Karpas-422 (cell line): Measurements from ENCODE around the gene TRIP10. TPM values are rescaled to one million over a fixed set of nuclear protein-coding genes. Genes with fewer than 3 reads are reported as not detected.
"Not testable (repeated sequence)": the region's sequence is repeated elsewhere in the genome, so short reads cannot be mapped to it uniquely, and the experiment has no call there.

Source experiments
- DNase-seq: peaks from one replicate; pipeline ENCODE4 v3.0.0-alpha.2; 2015
- H2AFZ ChIP-seq: fragments of 200-600 bp; sonication (generic); 2 replicates; pipeline ENCODE4 v1.6.1; 2014; ENCODE audit warnings: antibody characterized with exemption, low read length, mixed read lengths
- H3K27ac ChIP-seq: fragments of 200-600 bp; sonication (generic); 2 replicates; pipeline ENCODE4 v1.5.1; 2014; ENCODE audit warnings: mild to moderate bottlenecking, low read length, moderate library complexity
- H3K27me3 ChIP-seq: fragments of 200-600 bp; sonication (generic); 2 replicates; pipeline ENCODE4 v1.6.1; 2014; ENCODE audit warnings: low read length, mixed read lengths
- H3K36me3 ChIP-seq: fragments of 200-600 bp; sonication (generic); 2 replicates; pipeline ENCODE4 v1.6.1; 2014; ENCODE audit warnings: low read length, mixed read lengths; ENCODE audit not compliant: insufficient read depth
- H3K4me1 ChIP-seq: fragments of 200-600 bp; sonication (generic); 2 replicates; pipeline ENCODE4 v1.6.1; 2014; ENCODE audit warnings: mild to moderate bottlenecking, low read length, mixed read lengths
- H3K4me2 ChIP-seq: fragments of 200-600 bp; sonication (generic); 2 replicates; pipeline ENCODE4 v1.6.1; 2014; ENCODE audit warnings: low read length, low read depth, mild to moderate bottlenecking; ENCODE audit not compliant: poor library complexity, severe bottlenecking
- H3K4me3 ChIP-seq: fragments of 200-600 bp; sonication (generic); 2 replicates; pipeline ENCODE4 v1.5.1; 2014; ENCODE audit warnings: mild to moderate bottlenecking, antibody characterized with exemption, low read length, mixed read lengths
- H3K79me2 ChIP-seq: fragments of 200-600 bp; sonication (generic); 2 replicates; pipeline ENCODE4 v1.6.1; 2014; ENCODE audit warnings: mild to moderate bottlenecking, low read length, mixed read lengths
- H3K9ac ChIP-seq: fragments of 200-600 bp; sonication (generic); 2 replicates; pipeline ENCODE4 v1.6.0; 2014; ENCODE audit warnings: low read length
- H3K9me2 ChIP-seq: fragments of 200-600 bp; sonication (generic), shearing (Covaris generic); replicated peaks from 2 replicates; pipeline ENCODE4 v1.6.0; 2014; ENCODE audit warnings: mild to moderate bottlenecking, low read length, moderate library complexity; ENCODE audit not compliant: insufficient read depth
- H3K9me3 ChIP-seq: fragments of 300-700, 200-600 bp; sonication (generic); 2 replicates; pipeline ENCODE4 v1.6.1; 2014; ENCODE audit warnings: low read length, mixed read lengths
- H4K20me1 ChIP-seq: fragments of 200-600 bp; sonication (generic); 2 replicates; pipeline ENCODE4 v1.6.1; 2014; ENCODE audit warnings: mild to moderate bottlenecking, antibody characterized with exemption, low read length, low read depth; ENCODE audit not compliant: insufficient read depth
- total RNA-seq: library from RNA; depleted of rRNA; stranded (reverse); fragments of >200 nt; shearing (Covaris generic); gene quantifications from 2 replicates; pipeline ENCODE4 v1.2.3, GENCODE V29; 2014; ENCODE audit warnings: low replicate concordance

TRIP10 gene
- total RNA-seq, 1 experiment from 2014 or later: 6.5 TPM

DNA sequence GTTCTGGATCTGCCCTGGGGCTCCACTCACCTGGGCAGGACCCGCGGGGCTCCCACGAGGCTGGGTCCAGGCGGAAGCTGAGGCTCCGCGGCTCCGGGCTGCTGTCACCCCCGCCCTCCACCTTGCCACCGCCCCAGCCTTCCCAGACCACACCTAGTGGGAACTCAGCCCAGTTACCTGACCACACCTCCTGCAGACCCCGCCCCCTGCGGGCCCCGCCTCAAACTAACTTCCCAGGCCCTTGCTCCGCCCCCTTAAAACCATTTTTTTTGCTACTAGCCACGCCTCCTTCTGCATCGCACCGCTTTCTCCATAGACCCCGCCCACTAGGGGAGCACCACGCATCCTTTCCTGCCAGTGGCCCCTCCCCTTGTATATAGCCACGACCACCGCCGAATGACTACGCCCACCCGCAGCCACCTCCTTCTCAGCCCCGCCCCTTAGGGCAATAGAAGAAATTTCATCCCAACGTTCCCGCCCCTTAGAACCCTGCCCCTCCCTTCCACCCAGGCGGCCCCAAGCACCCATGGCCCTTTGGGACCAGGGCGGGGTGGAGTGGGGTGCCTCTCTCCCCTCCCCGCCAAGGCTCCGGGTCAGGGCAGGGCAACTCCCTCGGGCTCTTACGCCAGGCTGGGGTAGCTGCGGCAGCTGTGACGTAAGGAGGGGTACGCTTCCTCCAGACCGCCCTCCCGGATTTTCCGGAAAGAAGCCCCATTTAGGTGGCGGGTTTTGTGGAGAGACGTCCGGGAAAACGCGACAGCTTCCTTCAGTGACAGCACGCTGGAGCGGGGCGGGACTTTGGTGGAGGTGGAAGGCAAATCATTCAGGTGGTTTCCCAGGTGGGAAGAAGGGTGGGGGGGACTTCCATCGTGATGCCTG, 28.1 kb downstream of the TRIP10 start, which contains the start of gene SH2D3A:
TSS of gene SH2D3A (minus strand) at position 79 of the 879 bp plus-strand sequence. CDS start 3,687 bp downstream, outside the sequence.
- DNase-seq: peak; percentile 98
- Histone ChIP-seq H3K9me2 (no peaks in the 10 kb centered on the region), H2AFZ (peak within 1 kb of the TSS; percentile 95), H3K9ac (peak within 1 kb of the TSS; percentile 74), H3K4me2 (peak within 1 kb of the TSS; percentile 95), H3K27me3 (no peaks in the 10 kb centered on the region), H4K20me1 (no peaks in the 10 kb centered on the region), H3K4me1 (peaks cover 30% of the 10 kb centered on the region), H3K36me3 (no peaks in the 10 kb centered on the region), H3K27ac (no peak within 1 kb of the TSS), H3K9me3 (no peaks in the 10 kb centered on the region), H3K79me2 (no peaks in the 10 kb centered on the region), H3K4me3 (peak within 1 kb of the TSS; percentile 78)

DNA sequence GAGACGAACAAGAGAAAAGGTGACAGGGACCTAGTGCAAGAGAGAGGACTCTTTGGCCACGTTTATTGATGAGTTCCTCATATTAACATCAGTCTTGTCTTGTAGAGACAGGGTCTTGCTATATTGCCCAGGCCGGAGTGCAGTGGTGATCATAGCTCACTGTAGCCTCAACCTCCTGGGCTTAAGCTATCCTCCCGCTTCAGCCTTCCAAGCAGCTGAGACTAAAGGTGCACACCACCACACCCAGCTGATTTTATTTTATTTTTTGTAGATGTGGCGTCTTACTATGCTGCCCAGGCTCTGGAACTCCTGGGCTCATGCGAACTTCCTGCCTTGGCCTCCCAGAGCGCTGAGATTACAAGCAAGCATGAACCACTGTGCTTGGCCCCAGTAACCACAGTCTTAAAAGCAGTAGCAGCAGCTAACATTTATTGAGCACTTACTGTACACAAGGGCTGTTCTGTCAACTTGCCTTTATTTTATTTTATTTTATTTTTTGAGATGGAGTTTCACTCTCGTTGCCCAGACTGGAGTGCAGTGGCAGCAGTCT, 28.8 kb downstream of the TRIP10 start:
- H3K9me3 ChIP-seq: no peaks in the 10 kb centered on the region
- H3K4me1 ChIP-seq: peaks cover 33% of the 10 kb centered on the region
- no peak for DNase-seq
- H3K36me3 ChIP-seq: no peaks in the 10 kb centered on the region
- no peak overlapping the region for H3K9ac ChIP-seq
- H2AFZ ChIP-seq: peak overlapping the region; percentile 15; the same call in 1 of the 2 replicates
- peak overlapping the region; percentile 78 for H3K4me3 ChIP-seq
- H3K9me2 ChIP-seq: no peaks in the 10 kb centered on the region
- H3K79me2 ChIP-seq: peaks cover 5% of the 10 kb centered on the region; the same call in 1 of the 2 replicates
- no peaks in the 10 kb centered on the region for H3K27me3 ChIP-seq
- H4K20me1 ChIP-seq: no peaks in the 10 kb centered on the region
- H3K4me2 ChIP-seq: peak overlapping the region; percentile 95
- H3K27ac ChIP-seq: no peak overlapping the region

DNA sequence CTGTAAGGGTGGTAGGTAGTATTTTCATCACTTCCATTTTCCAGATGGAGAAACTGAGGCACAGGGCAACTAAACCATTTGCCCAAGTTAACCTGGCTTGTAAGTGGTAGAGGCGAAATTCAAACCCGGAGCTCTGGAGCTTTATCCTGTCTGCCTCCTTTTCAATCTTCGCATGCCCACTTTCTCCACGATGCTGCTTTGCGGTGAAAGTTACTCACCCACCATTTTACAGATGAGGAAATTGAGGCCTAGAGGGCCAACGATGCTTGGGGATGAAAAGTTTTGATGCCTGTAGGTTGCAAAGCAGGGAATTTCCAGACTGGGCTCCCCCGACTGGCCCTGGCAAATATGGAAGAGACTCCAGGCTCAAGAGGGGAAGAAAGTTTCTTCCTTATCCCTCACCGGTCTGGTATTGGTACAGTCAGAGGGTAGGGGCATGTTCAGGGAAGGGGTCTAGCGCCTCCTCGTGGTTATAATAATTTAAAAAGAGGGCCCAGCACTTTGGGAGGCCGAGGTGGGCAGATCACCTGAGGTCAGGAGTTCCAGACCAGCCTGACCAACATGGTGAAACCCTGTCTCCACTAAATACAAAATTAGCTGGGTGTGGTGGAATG, 29.6 kb downstream of the TRIP10 start:
- no peak overlapping the region for H3K4me3 ChIP-seq
- H3K27me3 ChIP-seq: no peaks in the 10 kb centered on the region
- no peak overlapping the region for H3K9ac ChIP-seq
- no peak overlapping the region for H3K4me2 ChIP-seq
- peaks cover 11% of the 10 kb centered on the region for H3K79me2 ChIP-seq
- H4K20me1 ChIP-seq: no peaks in the 10 kb centered on the region
- peak; percentile 82 for DNase-seq
- H2AFZ ChIP-seq: no peak overlapping the region
- no peak overlapping the region for H3K27ac ChIP-seq
- H3K9me2 ChIP-seq: no peaks in the 10 kb centered on the region
- no peaks in the 10 kb centered on the region for H3K9me3 ChIP-seq
- H3K4me1 ChIP-seq: peaks cover 36% of the 10 kb centered on the region
- H3K36me3 ChIP-seq: no peaks in the 10 kb centered on the region

DNA sequence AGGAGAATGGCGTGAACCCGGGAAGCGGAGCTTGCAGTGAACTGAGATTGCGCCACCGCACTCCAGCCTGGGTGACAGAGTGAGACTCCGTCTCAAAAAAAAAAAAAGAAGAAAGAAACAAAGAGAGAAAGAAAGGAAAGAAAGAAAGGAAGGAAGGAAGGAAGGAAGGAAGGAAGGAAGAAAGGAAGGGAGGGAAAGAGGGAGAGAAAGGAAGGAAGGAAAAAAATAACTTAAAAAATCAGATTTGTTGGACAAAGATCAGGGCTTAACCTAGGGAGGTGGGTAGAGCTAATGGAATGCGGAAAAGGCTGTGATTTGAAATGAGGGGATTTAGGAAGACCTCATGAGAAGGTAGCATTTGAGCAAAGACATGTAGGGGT, 32.2 kb downstream of the TRIP10 start:
- H3K27ac ChIP-seq, DNase-seq, H3K9me3 ChIP-seq, H3K27me3 ChIP-seq, H2AFZ ChIP-seq, H3K9me2 ChIP-seq, H3K36me3 ChIP-seq, H3K4me2 ChIP-seq, H3K4me3 ChIP-seq, H3K9ac ChIP-seq: not testable (repeated sequence)
- H3K79me2 ChIP-seq: peaks cover 34% of the 10 kb centered on the region
- H3K4me1 ChIP-seq: peaks cover 39% of the 10 kb centered on the region
- peaks cover 11% of the 10 kb centered on the region; the same call in 1 of the 2 replicates for H4K20me1 ChIP-seq

GRCh38 chr19:6772028-6772865, 32.8 kb downstream of the TRIP10 start, which contains the start of gene VAV1:
Gene VAV1, plus strand, starts transcription at chr19:6772708. Its CDS starts 100 bp downstream, at chr19:6772808.
- H3K36me3 ChIP-seq: peaks cover 7% of the 10 kb centered on the region
- H3K27me3 ChIP-seq: no peaks in the 10 kb centered on the region
- H3K9me3 ChIP-seq: no peaks in the 10 kb centered on the region
- peak; percentile 95 for DNase-seq
- no peaks in the 10 kb centered on the region for H3K9me2 ChIP-seq
- H3K27ac ChIP-seq: peak within 1 kb of the TSS; percentile 96
- H3K79me2 ChIP-seq: peaks cover 40% of the 10 kb centered on the region
- H3K9ac ChIP-seq: peak within 1 kb of the TSS; percentile 95
- H3K4me2 ChIP-seq: peak within 1 kb of the TSS; percentile 93
- no peak within 1 kb of the TSS for H2AFZ ChIP-seq
- peak within 1 kb of the TSS; percentile 89 for H3K4me3 ChIP-seq
- peaks cover 36% of the 10 kb centered on the region for H3K4me1 ChIP-seq
- H4K20me1 ChIP-seq: peaks cover 15% of the 10 kb centered on the region; the same call in 1 of the 2 replicates

DNA sequence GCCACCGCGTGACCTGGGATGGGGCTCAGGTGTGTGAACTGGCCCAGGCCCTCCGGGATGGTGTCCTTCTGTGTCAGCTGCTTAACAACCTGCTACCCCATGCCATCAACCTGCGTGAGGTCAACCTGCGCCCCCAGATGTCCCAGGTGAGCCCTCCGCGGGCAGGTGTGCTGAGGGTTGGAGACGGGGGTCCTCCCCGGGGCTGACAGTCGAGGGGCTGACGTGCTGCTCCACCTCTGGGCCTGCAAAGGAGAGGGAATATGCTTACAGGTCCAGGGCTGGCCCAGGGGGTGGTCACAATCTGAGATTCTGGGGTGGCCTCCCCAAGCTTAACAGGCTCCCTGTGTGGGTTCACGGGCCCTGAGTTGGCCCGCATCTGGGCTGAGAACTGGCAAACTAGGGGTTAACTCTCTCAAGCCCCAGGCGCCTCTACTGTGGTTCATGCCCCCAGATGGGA, 33.4 kb downstream of the TRIP10 start:
- H4K20me1 ChIP-seq: peaks cover 18% of the 10 kb centered on the region; the same call in 1 of the 2 replicates
- no peaks in the 10 kb centered on the region for H3K9me2 ChIP-seq
- peak overlapping the region; percentile 96 for H3K27ac ChIP-seq
- H3K4me1 ChIP-seq: peaks cover 36% of the 10 kb centered on the region
- peaks cover 47% of the 10 kb centered on the region for H3K79me2 ChIP-seq
- H3K9ac ChIP-seq: peak overlapping the region; percentile 95
- H3K36me3 ChIP-seq: peaks cover 7% of the 10 kb centered on the region
- no peaks in the 10 kb centered on the region for H3K27me3 ChIP-seq
- no peak for DNase-seq
- H3K9me3 ChIP-seq: no peaks in the 10 kb centered on the region
- H2AFZ ChIP-seq: no peak overlapping the region
- H3K4me3 ChIP-seq: peak overlapping the region; percentile 89
- H3K4me2 ChIP-seq: peak overlapping the region; percentile 93

GRCh38 chr19:6773323-6773931, 33.9 kb downstream of the TRIP10 start:
- peak; percentile 96 for DNase-seq
- Histone ChIP-seq H3K9me3 (no peaks in the 10 kb centered on the region), H3K4me2 (peak overlapping the region; percentile 93), H2AFZ (no peak overlapping the region), H3K4me1 (peaks cover 38% of the 10 kb centered on the region), H3K27ac (peak overlapping the region; percentile 96), H3K9ac (peak overlapping the region; percentile 95), H3K79me2 (peaks cover 52% of the 10 kb centered on the region), H3K27me3 (no peaks in the 10 kb centered on the region), H3K4me3 (peak overlapping the region; percentile 89), H3K36me3 (peaks cover 7% of the 10 kb centered on the region), H3K9me2 (no peaks in the 10 kb centered on the region), H4K20me1 (peaks cover 23% of the 10 kb centered on the region; the same call in 1 of the 2 replicates)
